Left lung (tissue), 10 donors: Measurements from ENCODE around the gene SMTNL1. TPM values are rescaled to one million over a fixed set of nuclear protein-coding genes. Genes with fewer than 3 reads are reported as not detected.
"Not testable (repeated sequence)": the region's sequence is repeated elsewhere in the genome, so short reads cannot be mapped to it uniquely, and the experiment has no call there.

Experiments
- ATAC-seq: fragments of 200-7000 bp; cut with Tn5 transposase; one replicate; pipeline ENCODE4 v1.9.1; 2020; ENCODE audit warnings: moderate library complexity
- DNase-seq, 4 donors: peaks; one replicate each; pipeline ENCODE4 v3.0.0-alpha.2; 2013 to 2020
- H3K27ac ChIP-seq, 2 donors: fragments of 200-600 bp; sonication (generic) in 1 of 2; one replicate each; pipeline versions ENCODE4 v1.5.0 to v1.8.0; 2020 to 2021
- H3K27me3 ChIP-seq, 2 donors: fragments of 200-600 bp; sonication (generic) in 1 of 2; one replicate each; pipeline versions ENCODE4 v1.5.0 to v1.8.0; 2020 to 2021
- H3K36me3 ChIP-seq, 2 donors: fragments of 200-600 bp; sonication (generic) in 1 of 2; one replicate each; pipeline versions ENCODE4 v1.5.0 to v1.8.0; 2020 to 2021
- H3K4me1 ChIP-seq, 2 donors: fragments of 200-600 bp; one replicate each; pipeline ENCODE4 v1.8.0; 2021
- H3K4me3 ChIP-seq, 2 donors: fragments of 200-600 bp; sonication (generic) in 1 of 2; one replicate each; pipeline versions ENCODE4 v1.5.0 to v1.8.0; 2020 to 2021; ENCODE audit warnings: mild to moderate bottlenecking in 1 of 2
- H3K9me3 ChIP-seq, 2 donors: fragments of 200-600 bp; sonication (generic) in 1 of 2; one replicate each; pipeline versions ENCODE4 v1.5.0 to v1.8.0; 2020 to 2021
- intact Hi-C, 2 donors: fragments of 100-400 bp; cut with DNase I; formaldehyde crosslinking; loops; one replicate each; pipeline versions ENCODE4 v1.11.2 to v1.14.2; 2022
- polyA plus RNA-seq, 6 donors: library from polyadenylated mRNA; unstranded; fragments of 120-200 nt; gene quantifications; one replicate each; pipeline ENCODE4 v1.2.1, GENCODE V29; 2013; ENCODE audit not compliant: insufficient read length in 6 of 6
- total RNA-seq, 2 donors: library from RNA; stranded (reverse); fragmentation: NEBNext Ultra II Directional; extraction: Animal tissue kit (Norgen Biotek cat#: 25700); gene quantifications; one replicate each; pipeline ENCODE4 v1.2.1, GENCODE V29; 2021
- TF ChIP-seq, protein P1 (sequence below), 2 donors: fragments of 200-600 bp; sonication (generic) in 1 of 2; IDR thresholded peaks; one replicate each; pipeline versions ENCODE4 v1.5.0 to v1.8.0; 2021; ENCODE audit warnings: antibody characterized with exemption in 2 of 2
- donor health status: DM: no; HTN: yes; CAD: no.
- donor health status: DM: no; HTN: no; CAD: no.

Gene SMTNL1
- total and polyA plus RNA-seq, 8 donors: 0.13 to 0.80 (median 0.42) TPM; not detected in 2

DNA sequence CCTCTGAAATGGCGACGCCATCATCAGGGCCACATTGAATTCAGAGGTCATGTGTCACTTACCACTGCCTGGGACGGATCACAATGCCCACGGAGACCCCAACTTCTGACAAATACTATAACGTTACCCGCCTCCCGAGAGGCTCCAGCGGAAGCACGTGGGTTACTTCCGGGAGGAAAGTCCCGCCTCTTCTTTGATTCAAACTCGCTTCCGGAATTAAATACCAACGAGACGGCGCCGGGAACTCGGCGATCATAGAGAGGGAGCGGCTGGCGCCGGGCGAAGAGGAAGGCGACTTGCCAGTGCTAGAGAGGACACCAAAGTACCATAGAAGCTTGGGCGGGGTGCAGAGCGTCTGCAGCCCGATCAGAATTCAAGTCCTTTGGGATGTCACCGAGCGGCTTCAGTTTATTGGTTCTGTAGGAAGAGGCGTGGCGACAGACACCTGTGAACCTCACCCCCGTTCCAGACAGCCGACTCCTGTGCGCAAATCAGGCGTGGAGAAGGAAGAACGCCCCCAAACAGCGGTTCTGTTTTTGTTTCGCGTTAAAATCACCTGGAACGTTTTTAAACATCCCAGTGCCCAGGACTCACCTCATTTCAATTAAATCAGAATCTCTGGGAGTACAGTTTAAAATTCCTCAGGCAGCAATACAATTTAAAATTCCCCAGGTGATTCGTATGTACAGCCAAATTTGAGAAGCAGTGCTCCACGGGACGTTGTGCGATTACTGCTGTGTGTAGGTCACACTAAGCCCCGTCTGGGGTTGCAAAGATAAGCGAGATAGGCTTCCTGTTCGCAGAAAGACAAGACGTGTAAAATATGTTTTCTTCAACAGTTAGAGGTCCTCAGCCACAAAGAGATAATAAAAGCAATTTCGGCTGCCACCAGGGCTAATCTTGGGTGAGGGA, 6.5 kb upstream of the SMTNL1 start, which contains the start of gene TIMM10:
TIMM10 (minus strand) TSS at position 159 of the 912 bp plus-strand sequence. CDS start 565 bp downstream, outside the sequence.
- Histone ChIP-seq H3K4me3 (peak within 1 kb of the TSS; percentile 68 to 82), H3K9me3 (no peaks in the 10 kb centered on the region), H3K27ac (peak within 1 kb of the TSS; percentile 47 to 76), H3K27me3 (no peaks in the 10 kb centered on the region), H3K36me3 (peaks cover 0 to 16% of the 10 kb centered on the region in 2 donors), H3K4me1 (peaks cover 10 to 26% of the 10 kb centered on the region in 2 donors)
- DNase-seq (peak; percentile 94 to 98 (median 96)), ATAC-seq (peak; percentile 96)
- intact Hi-C loops: no loop called here
- TF ChIP-seq, protein P1, sequence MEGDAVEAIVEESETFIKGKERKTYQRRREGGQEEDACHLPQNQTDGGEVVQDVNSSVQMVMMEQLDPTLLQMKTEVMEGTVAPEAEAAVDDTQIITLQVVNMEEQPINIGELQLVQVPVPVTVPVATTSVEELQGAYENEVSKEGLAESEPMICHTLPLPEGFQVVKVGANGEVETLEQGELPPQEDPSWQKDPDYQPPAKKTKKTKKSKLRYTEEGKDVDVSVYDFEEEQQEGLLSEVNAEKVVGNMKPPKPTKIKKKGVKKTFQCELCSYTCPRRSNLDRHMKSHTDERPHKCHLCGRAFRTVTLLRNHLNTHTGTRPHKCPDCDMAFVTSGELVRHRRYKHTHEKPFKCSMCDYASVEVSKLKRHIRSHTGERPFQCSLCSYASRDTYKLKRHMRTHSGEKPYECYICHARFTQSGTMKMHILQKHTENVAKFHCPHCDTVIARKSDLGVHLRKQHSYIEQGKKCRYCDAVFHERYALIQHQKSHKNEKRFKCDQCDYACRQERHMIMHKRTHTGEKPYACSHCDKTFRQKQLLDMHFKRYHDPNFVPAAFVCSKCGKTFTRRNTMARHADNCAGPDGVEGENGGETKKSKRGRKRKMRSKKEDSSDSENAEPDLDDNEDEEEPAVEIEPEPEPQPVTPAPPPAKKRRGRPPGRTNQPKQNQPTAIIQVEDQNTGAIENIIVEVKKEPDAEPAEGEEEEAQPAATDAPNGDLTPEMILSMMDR (IDR thresholded peaks at IDR 0.05): no peak

DNA sequence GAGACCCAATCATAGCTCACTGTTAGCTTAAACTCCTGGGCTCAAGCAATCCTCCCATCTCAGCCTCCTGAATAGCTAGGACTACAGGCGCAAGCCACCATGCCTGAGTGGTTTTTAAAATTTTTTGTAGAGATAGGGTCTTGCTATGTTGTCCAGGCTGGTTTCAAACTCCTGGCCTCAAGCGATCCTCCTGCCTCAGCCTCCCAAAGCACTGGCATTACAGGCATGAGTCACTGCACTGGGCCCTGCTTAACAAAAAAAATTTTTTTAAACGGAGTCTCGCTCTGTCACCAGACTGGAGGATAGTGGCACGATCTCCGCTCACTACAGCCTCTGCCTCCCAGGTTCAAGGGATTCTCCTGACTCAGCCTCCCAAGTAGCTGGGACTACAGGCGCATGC, 2.9 kb upstream of the SMTNL1 start:
- H3K36me3 ChIP-seq, DNase-seq, H3K27ac ChIP-seq, H3K27me3 ChIP-seq, ATAC-seq, intact Hi-C loops, H3K4me3 ChIP-seq, H3K9me3 ChIP-seq: not testable (repeated sequence)
- H3K4me1 ChIP-seq: peaks cover 6 to 19% of the 10 kb centered on the region in 2 donors

DNA sequence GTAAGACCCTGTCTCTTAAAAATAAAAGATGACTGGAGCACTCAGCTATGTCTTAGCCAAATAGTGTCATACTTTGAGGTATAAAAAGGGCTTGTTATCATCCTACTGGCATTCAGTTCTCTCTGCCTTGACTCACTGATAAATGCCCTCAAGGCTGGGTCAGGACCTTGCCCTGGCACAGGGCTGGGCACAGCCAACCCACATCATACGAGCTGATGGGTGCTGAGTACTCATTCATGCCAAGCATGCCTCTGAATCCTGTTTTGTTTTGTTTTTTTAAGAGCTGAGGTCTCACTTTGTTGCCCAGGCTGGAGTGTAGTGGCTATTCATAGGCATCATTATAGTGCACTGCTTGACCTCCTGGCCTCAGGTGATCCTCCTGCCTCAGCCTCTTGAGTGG, 1.9 kb downstream of the SMTNL1 start:
- H3K27ac ChIP-seq: no peak overlapping the region
- no peak for DNase-seq
- ATAC-seq: no peak
- H3K4me1 ChIP-seq: no peaks in the 10 kb centered on the region
- H3K36me3 ChIP-seq: peaks cover 0 to 6% of the 10 kb centered on the region in 2 donors
- TF ChIP-seq, protein P1 (IDR thresholded peaks at IDR 0.05): no peak
- no peak overlapping the region for H3K4me3 ChIP-seq
- no peaks in the 10 kb centered on the region for H3K9me3 ChIP-seq
- no peaks in the 10 kb centered on the region for H3K27me3 ChIP-seq
- intact Hi-C loops: no loop called here

DNA sequence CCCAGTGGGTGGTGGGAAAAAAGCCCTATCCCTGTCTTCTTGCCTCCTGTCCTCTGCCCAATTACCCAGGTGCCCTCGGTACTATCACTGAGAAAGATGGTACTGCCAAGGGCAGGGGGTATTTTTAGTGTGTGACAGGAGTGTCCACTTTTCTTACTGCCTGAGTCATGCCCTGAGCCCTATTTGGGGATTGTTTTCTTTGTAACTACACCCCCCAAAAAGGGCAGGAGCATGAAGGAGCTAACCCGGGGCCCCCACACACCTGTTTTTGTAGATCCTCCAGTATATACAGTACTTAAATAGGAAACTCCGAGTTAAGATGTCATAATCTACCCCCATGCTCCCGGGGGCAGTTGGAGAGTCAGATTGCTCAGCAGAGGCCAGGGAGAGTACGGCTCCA, 3.8 kb downstream of the SMTNL1 start:
- Histone ChIP-seq H3K36me3 (peaks cover 0 to 9% of the 10 kb centered on the region in 2 donors), H3K27ac (no peak overlapping the region), H3K4me1 (no peaks in the 10 kb centered on the region), H3K27me3 (no peaks in the 10 kb centered on the region), H3K4me3 (no peak overlapping the region), H3K9me3 (no peaks in the 10 kb centered on the region)
- ATAC-seq: no peak
- intact Hi-C loops: no loop called here
- TF ChIP-seq, protein P1 (IDR thresholded peaks at IDR 0.05): no peak
- no peak for DNase-seq

DNA sequence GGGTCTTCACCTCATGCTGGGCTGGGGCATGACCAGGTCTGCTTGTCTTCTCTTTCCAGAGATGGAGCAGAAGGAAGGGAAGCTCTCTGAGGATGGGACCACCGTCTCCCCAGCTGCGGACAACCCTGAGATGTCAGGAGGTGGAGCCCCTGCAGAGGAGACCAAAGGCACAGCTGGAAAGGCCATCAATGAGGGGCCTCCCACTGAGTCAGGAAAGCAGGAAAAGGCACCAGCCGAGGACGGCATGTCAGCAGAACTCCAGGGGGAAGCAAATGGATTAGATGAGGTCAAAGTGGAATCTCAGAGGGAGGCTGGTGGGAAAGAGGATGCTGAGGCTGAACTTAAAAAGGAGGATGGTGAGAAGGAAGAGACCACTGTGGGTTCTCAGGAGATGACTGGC, 5.2 kb downstream of the SMTNL1 start:
- no peak for DNase-seq
- H3K27me3 ChIP-seq: no peaks in the 10 kb centered on the region
- no peaks in the 10 kb centered on the region for H3K9me3 ChIP-seq
- intact Hi-C loops: no loop called here
- no peak overlapping the region for H3K27ac ChIP-seq
- no peak overlapping the region for H3K4me3 ChIP-seq
- peaks cover 0 to 23% of the 10 kb centered on the region in 2 donors for H3K36me3 ChIP-seq
- TF ChIP-seq, protein P1 (IDR thresholded peaks at IDR 0.05): no peak
- peaks cover 0 to 4% of the 10 kb centered on the region in 2 donors for H3K4me1 ChIP-seq
- ATAC-seq: no peak
